Endodermal cell (in vitro differentiated cells): Measurements from ENCODE around the gene POP7. TPM values are rescaled to one million over a fixed set of nuclear protein-coding genes. Genes with fewer than 3 reads are reported as not detected.

Source experiments
- DNase-seq: peaks from one replicate; pipeline ENCODE4 v3.0.0-alpha.2; 2017
- H3K27ac ChIP-seq: 2 replicates; pipeline ENCODE4 v1.5.1; 2013; ENCODE audit warnings: mild to moderate bottlenecking, low read depth, low read length, moderate library complexity
- H3K27me3 ChIP-seq: 2 replicates; pipeline ENCODE4 v1.6.1; 2013; ENCODE audit warnings: mild to moderate bottlenecking, low read length, moderate library complexity; ENCODE audit not compliant: insufficient read depth, control insufficient read depth, poor library complexity, severe bottlenecking
- H3K36me3 ChIP-seq: 2 replicates; pipeline ENCODE4 v1.7.0; 2013; ENCODE audit warnings: mild to moderate bottlenecking, low read length, moderate library complexity; ENCODE audit not compliant: control insufficient read depth, insufficient read depth
- H3K4me1 ChIP-seq: one replicate; pipeline ENCODE4 v1.7.0; 2013; ENCODE audit warnings: low read length; ENCODE audit not compliant: control insufficient read depth, insufficient read depth
- H3K4me3 ChIP-seq: 2 replicates; pipeline ENCODE4 v1.5.1; 2013; ENCODE audit warnings: mild to moderate bottlenecking, low read length, moderate library complexity
- H3K9ac ChIP-seq: 2 replicates; pipeline ENCODE4 v1.6.1; 2013; ENCODE audit warnings: mild to moderate bottlenecking, low read length, moderate library complexity; ENCODE audit not compliant: poor library complexity, severe bottlenecking; ENCODE audit errors: extremely low read depth
- H3K9me3 ChIP-seq: 2 replicates; pipeline ENCODE4 v1.6.1; 2013; ENCODE audit warnings: mild to moderate bottlenecking, low read length, moderate library complexity; ENCODE audit not compliant: control insufficient read depth
- H3K27ac Mint-ChIP-seq: 2 replicates; pipeline ENCODE4 v1.8.0; 2020; ENCODE audit warnings: mixed read lengths
- H3K27me3 Mint-ChIP-seq: 2 replicates; pipeline ENCODE4 v1.8.0; 2021; ENCODE audit warnings: mild to moderate bottlenecking, mixed read lengths; ENCODE audit not compliant: insufficient read depth
- H3K36me3 Mint-ChIP-seq: 2 replicates; pipeline ENCODE4 v1.8.0; 2020; ENCODE audit warnings: low read depth, mixed read lengths
- H3K4me1 Mint-ChIP-seq: 2 replicates; pipeline ENCODE4 v1.8.0; 2020; ENCODE audit warnings: mixed read lengths
- H3K4me3 Mint-ChIP-seq: 2 replicates; pipeline ENCODE4 v1.8.0; 2020; ENCODE audit warnings: mild to moderate bottlenecking, moderate library complexity, mixed read lengths
- H3K9me3 Mint-ChIP-seq: 2 replicates; pipeline ENCODE4 v1.8.0; 2020; ENCODE audit warnings: mild to moderate bottlenecking, mixed read lengths
- WGBS, 2 experiments: methylation state at CpG; one replicate each; pipeline versions ENCODE4 v1.1.5 to v1.1.7; 2013; ENCODE audit warnings: missing lambda C conversion rate in 2 of 2, mixed read lengths in 1 of 2; ENCODE audit not compliant: insufficient coverage in 1 of 2, insufficient read length in 1 of 2; 5-methylcytosine and 5-hydroxymethylcytosine counted together
- total RNA-seq, 2 donors: library from RNA; stranded (reverse); fragmentation: NEBNext Ultra II Directional in 1 of 2; extraction: Animal tissue kit (Norgen Biotek cat#: 25700) in 1 of 2; gene quantifications; 2 replicates in 1 of 2; 3 replicates in 1 of 2; pipeline ENCODE4 v1.2.1, GENCODE V29; 2021
- TF ChIP-seq, protein P1 (sequence below): fragments of 200-600 bp; sonication (generic); conservative IDR thresholded peaks from 2 replicates; pipeline ENCODE4 v1.5.0; 2021; ENCODE audit warnings: antibody characterized with exemption, mild to moderate bottlenecking

POP7 gene
- total RNA-seq, 2 donors from 2014 or later: 51.7 to 59.2 TPM

DNA sequence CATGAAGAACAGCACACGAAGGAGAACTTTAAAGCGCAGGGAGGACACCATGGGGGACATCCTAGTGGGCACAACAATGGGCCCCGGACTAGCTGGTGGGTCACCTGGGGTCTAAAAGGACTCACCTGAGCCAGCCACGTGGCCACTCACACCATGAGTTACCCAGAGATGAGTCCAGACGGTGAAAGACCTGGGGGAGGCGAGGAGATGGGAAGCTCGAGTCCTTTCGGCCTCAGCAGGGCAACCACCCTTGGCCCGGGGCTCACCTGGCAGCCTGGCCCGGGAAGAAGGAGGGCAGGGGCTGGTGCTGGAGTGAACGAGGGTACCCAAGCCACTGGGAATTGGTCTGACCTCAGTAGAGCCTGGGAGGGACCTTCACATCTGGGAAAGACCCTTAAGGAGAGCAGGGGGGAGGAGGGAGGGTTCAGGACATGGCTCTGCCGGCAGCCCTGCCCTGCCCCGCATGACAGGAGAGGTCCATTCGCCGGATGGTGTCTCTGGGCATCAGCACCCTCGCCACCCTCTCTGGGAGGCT is 17.5 kb upstream of the POP7 start:
- no peak for DNase-seq
- WGBS, 2 experiments: 96% methylated on average over 4 to 16 of the region's 16 CpGs
- Histone ChIP-seq H3K4me3 (no peak overlapping the region), H3K36me3 (peaks cover 42% of the 10 kb centered on the region), H3K9ac (no peak overlapping the region), H3K4me1 (peaks cover 12% of the 10 kb centered on the region), H3K27ac (no peak overlapping the region), H3K9me3 (no peaks in the 10 kb centered on the region), H3K27me3 (no peaks in the 10 kb centered on the region)
- H3K4me1 Mint-ChIP-seq: peaks cover 19% of the 10 kb centered on the region
- H3K4me3 Mint-ChIP-seq: no peak overlapping the region
- H3K36me3 Mint-ChIP-seq: peaks cover 34% of the 10 kb centered on the region
- no peak overlapping the region for H3K27ac Mint-ChIP-seq
- no peaks in the 10 kb centered on the region for H3K27me3 Mint-ChIP-seq
- H3K9me3 Mint-ChIP-seq: no peaks in the 10 kb centered on the region
- TF ChIP-seq, protein P1, sequence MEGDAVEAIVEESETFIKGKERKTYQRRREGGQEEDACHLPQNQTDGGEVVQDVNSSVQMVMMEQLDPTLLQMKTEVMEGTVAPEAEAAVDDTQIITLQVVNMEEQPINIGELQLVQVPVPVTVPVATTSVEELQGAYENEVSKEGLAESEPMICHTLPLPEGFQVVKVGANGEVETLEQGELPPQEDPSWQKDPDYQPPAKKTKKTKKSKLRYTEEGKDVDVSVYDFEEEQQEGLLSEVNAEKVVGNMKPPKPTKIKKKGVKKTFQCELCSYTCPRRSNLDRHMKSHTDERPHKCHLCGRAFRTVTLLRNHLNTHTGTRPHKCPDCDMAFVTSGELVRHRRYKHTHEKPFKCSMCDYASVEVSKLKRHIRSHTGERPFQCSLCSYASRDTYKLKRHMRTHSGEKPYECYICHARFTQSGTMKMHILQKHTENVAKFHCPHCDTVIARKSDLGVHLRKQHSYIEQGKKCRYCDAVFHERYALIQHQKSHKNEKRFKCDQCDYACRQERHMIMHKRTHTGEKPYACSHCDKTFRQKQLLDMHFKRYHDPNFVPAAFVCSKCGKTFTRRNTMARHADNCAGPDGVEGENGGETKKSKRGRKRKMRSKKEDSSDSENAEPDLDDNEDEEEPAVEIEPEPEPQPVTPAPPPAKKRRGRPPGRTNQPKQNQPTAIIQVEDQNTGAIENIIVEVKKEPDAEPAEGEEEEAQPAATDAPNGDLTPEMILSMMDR: no peak

DNA sequence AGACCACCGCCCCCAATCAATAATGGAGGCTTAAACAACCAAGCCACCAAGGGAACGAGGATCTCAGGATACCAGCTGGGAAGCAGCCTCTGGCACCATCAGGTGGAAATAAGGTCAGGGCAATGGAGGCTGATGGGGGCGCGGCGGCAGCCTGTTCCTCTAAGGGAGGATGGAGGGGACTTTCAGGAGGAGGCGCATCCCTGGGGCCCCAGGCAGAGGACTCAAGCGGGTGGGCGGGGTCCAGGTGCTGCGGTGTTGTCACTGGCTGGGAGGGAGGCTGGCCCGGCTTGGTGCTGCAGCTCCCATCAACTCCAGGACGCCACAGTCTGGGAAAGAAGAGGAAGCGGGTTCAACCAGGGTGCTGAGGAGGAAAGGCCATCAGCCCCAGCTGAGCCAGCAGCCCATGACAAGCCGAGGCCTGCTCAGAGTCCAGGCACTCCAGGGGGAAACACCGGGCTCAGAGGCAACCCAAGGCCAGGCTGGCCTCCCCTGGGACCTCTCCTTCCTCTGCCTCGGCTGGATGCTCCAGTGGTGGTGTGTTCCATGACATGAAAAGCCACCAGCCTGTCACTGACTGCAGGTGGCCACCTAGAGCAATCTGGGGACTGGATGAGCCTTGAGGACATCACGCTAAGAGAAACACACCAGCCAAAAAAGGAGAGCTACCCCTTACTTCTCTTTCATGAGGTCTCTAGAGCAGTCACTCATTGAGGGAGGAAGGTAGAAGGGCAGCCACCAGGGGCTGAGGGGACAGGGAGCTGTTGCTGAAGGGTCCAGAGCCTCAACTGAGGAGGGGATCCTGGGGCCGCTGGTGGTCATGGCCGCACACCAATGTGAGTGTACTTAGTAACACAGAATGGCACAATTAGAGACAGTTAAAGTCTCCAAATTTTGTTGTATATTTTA is 16.4 kb upstream of the POP7 start:
- H3K9me3 ChIP-seq: no peaks in the 10 kb centered on the region
- H3K27ac ChIP-seq: no peak overlapping the region
- Mint-ChIP-seq H3K9me3 (no peaks in the 10 kb centered on the region), H3K4me1 (peaks cover 19% of the 10 kb centered on the region), H3K4me3 (no peak overlapping the region), H3K27ac (no peak overlapping the region), H3K36me3 (peaks cover 33% of the 10 kb centered on the region), H3K27me3 (no peaks in the 10 kb centered on the region)
- H3K27me3 ChIP-seq: no peaks in the 10 kb centered on the region
- 94 to 98% methylated on average over 8 to 18 of the region's 18 CpGs for WGBS, 2 experiments
- no peak overlapping the region for H3K4me3 ChIP-seq
- DNase-seq: no peak
- TF ChIP-seq, protein P1: peak; percentile 32
- H3K4me1 ChIP-seq: peaks cover 12% of the 10 kb centered on the region
- H3K36me3 ChIP-seq: peaks cover 42% of the 10 kb centered on the region
- H3K9ac ChIP-seq: no peak overlapping the region

- Histone ChIP-seq H3K9ac (no peak overlapping the region), H3K27me3 (no peaks in the 10 kb centered on the region), H3K27ac (no peak overlapping the region), H3K36me3 (peaks cover 25% of the 10 kb centered on the region), H3K4me3 (peak overlapping the region; percentile 94), H3K9me3 (no peaks in the 10 kb centered on the region), H3K4me1 (peaks cover 12% of the 10 kb centered on the region)
- H3K4me3 Mint-ChIP-seq: peak overlapping the region; percentile 92
- H3K27me3 Mint-ChIP-seq: peaks cover 8% of the 10 kb centered on the region
- peaks cover 22% of the 10 kb centered on the region for H3K36me3 Mint-ChIP-seq
- TF ChIP-seq, protein P1: peak; percentile 97
- DNase-seq: peak; percentile 96
- peaks cover 19% of the 10 kb centered on the region for H3K4me1 Mint-ChIP-seq
- WGBS, 2 experiments: 28 to 47% methylated on average over 9 to 28 of the region's 28 CpGs
- H3K27ac Mint-ChIP-seq: peak overlapping the region; percentile 90
- H3K9me3 Mint-ChIP-seq: no peaks in the 10 kb centered on the region
These were observed 14.0 kb upstream of the POP7 start for GRCh38 chr7:100691676-100692577.
